ENCODE data around the gene RO60.

GRCh38 chr1:193040011-193040410, 19.4 kb upstream of the RO60 start:
- TF ChIP-seq EZH2 (IDR thresholded peaks at IDR 0.05; ENCODE audit: insufficient read depth, poor library complexity, severe bottlenecking) (no peak), EZH2phosphoT487 (IDR thresholded peaks at IDR 0.05; ENCODE audit: insufficient read depth, low read depth) (no peak)
